Spleen (tissue), 7 donors: ENCODE measurements around the gene BCL7A.

Experiments used
- CTCF ChIP-seq, 11 experiments: fragments of 200-600 bp in 7 of 11; fragments of 450-650 bp in 4 of 11; sonication (generic) in 4 of 11; IDR thresholded peaks in 8 of 11; conservative IDR thresholded peaks in 3 of 11; 1 replicate in 7 of 11; 2 replicates in 4 of 11; pipeline versions ENCODE4 v1.4.0 to v1.8.0; 2016 to 2021; ENCODE audit warnings: antibody characterized with exemption in 11 of 11, inconsistent platforms in 4 of 11, mild to moderate bottlenecking in 1 of 11
- POLR2A ChIP-seq, 3 donors: fragments of 450-650 bp; IDR thresholded peaks; one replicate each; pipeline ENCODE4 v1.5.1; 2017; ENCODE audit warnings: antibody characterized with exemption in 3 of 3, mild to moderate bottlenecking in 1 of 3
- POLR2AphosphoS5 ChIP-seq, 3 donors: sonication (generic); formaldehyde crosslinking; IDR thresholded peaks; one replicate each; pipeline ENCODE4 v1.5.1; 2017; ENCODE audit warnings: antibody characterized with exemption in 3 of 3
- donor health status: DM: no; HTN: no; CAD: no; lungs with moderate emphysema.
- donor health status: DM: no; HTN: no; CAD: no.
- donor health status: DM: no; HTN: no; CAD: no.

GRCh38 chr12:122111089-122111641 lies 89.5 kb downstream of the BCL7A start:
- TF ChIP-seq CTCF (IDR thresholded peaks at IDR 0.05 in 8 of 11, conservative IDR thresholded peaks at IDR 0.05 in 3 of 11) (no peak), POLR2AphosphoS5 (IDR thresholded peaks at IDR 0.05) (no peak), POLR2A (IDR thresholded peaks at IDR 0.05) (no peak)
